NCI-H69 (cell line): ENCODE data around the gene SPOCK1.
"Not testable (repeated sequence)": the region's sequence is repeated elsewhere in the genome, so short reads cannot be mapped to it uniquely, and the experiment has no call there.

Source experiments
- DNase-seq: peaks from one replicate; lab custom pipeline; 2025; lab: John Stamatoyannopoulos, UW

The SPOCK1 gene

GRCh38 chr5:137024044-137024443, 475.1 kb downstream of the SPOCK1 start:
- DNase-seq = peak; percentile 76

GRCh38 chr5:137023371-137023770, 475.8 kb downstream of the SPOCK1 start:
- peak; percentile 77 for DNase-seq

GRCh38 chr5:137022725-137023124, 476.4 kb downstream of the SPOCK1 start:
- DNase-seq = peak; percentile 19

DNA sequence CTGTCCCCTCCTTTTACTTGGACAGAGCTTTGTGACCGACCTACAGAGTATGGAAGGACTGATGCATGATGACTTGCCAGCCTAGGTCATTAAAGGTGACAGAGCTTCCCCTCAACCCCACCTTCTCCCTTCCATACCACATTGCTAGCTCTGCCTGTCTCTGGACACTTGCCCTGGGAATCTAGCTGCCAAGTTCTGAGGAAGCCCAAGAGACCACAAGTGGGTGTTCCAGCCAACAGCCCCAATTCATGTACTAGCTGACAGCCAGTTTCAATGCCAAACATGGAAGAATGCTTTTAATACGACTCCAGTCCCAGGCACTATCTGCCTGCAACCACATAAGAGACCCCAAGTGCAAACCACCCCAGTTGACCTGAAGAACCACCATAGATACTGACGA, 477.1 kb downstream of the SPOCK1 start:
- peak; percentile 24 for DNase-seq

DNA sequence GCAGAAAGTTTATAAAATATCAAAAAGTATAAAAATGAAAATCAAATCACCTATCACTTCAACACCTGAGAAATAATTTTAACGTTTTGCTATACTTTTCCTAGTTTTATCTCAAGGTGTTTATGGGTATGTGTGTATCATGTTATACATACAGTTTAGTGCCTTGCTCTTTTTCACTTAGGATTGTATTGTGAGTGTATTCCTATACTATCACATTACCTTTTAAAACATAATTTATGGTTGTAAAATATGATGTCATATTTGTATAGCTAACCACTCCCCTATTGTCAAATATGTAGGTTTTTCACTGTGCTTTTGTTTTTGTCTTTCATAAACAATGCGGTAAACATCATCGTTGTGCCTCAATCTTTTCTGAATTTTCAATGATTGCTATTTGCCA, 479.9 kb downstream of the SPOCK1 start:
- DNase-seq = peak; percentile 77

GRCh38 chr5:137016783-137017324, 482.3 kb downstream of the SPOCK1 start:
- peak; percentile 74 for DNase-seq

- peak; percentile 34 for DNase-seq
These were observed 483.5 kb downstream of the SPOCK1 start for GRCh38 chr5:137015540-137016116.

- no peak for DNase-seq
These were observed 484.4 kb downstream of the SPOCK1 start for GRCh38 chr5:137014731-137015130.

DNA sequence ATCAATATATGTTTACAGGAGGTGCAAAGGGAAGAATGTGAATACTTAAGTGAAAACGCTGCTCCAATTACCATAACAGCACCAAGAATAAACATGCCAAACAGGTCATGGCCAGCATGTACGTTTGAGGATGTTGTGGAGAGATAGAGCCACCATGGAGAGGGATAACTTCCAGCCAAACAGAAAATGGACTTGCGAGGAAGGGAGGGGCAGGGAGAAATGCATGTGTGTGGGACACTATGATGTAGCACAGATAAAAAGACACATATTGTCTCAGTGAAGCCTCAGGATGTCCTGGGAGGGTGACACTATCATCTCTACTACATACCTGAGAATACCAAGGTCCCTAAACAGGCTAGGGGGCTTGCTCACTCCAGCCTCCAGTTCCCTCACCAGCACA, 488.9 kb downstream of the SPOCK1 start:
- no peak for DNase-seq

- no peak for DNase-seq
These were observed 494.8 kb downstream of the SPOCK1 start for GRCh38 chr5:137004279-137004678.

DNA sequence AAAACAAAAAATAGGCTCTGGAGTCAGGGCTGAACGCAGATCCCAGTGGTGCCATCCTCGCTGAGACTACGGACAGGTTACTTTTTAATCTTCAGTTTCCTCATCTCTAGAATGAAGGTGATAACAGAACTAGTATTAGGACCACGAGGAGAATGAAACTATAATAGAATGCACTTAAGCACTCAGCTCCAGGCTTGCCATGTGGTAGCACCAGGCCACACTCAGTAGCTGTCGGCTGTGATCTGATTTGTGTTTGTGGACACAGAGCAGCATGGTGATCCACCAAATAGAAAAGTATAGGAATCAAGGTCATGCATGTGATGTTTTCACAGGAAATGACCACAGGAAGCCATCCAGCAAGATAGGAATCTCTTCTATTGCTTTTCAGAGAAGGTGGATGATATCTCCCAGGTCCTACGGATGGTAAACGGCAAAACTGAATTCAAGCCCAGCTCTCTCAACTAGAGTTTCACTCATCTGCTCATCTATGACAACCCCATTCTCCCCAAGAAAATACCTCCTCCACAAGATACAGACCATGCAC, 498.0 kb downstream of the SPOCK1 start:
- no peak for DNase-seq

DNA sequence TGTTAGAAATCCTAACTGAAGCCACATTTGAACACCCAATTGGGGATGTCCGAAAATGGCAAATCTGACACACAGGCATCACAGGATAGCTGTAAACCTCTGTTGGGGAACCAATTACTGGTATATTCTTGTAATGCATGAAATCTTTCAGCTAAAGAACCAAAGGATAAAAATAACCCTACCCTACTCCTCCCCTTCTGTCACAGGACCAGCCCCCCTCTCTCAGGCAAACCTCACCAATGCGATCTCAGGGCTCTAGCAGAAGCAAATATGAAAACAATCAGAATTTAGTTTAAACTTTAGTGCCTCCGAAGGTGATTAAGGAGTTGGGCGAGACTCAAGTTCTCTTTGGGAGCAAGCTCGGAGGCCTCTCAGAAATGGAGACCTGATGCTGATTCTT, 499.3 kb downstream of the SPOCK1 start:
- no peak for DNase-seq

GRCh38 chr5:136998854-136999357, 500.2 kb downstream of the SPOCK1 start:
- DNase-seq = peak; percentile 94

- DNase-seq = no peak
These were observed 505.0 kb downstream of the SPOCK1 start for GRCh38 chr5:136994154-136994553.

DNA sequence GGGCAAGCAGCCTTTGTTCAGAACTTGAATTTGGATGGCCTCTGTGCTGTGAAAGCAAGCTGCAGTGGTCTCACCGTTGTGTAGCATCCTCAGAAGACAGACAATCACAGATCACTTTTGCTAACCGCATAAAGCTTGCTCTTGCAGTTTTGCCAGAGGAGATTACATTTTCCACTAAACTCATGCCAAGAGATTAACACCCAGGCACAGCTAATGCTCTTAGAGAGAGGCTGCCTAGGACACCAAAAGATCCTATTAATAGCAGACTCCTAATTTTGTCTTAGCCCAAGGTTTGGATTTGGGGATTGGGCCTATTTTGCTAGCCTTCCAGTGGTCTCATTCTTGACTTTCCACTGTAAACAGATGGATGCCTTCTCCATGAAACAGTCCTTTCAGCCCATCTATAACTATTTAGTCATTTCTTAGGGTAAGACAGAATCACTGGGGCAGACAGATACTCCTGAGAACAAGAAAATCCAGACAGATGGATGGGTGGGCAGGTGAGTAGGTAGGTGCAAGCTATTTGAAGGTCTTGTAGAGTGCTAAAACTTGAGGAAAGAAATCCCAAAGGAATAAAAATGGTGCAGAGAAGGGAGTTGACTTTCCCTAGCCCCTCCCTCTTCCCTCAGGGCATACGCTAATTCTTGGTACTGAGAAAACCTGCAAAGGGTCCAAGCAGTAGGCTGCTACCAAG, 506.2 kb downstream of the SPOCK1 start:
- DNase-seq = no peak

GRCh38 chr5:136985785-136986475, 513.2 kb downstream of the SPOCK1 start:
- no peak for DNase-seq

GRCh38 chr5:136984772-136985446, 514.2 kb downstream of the SPOCK1 start:
- DNase-seq = no peak

DNA sequence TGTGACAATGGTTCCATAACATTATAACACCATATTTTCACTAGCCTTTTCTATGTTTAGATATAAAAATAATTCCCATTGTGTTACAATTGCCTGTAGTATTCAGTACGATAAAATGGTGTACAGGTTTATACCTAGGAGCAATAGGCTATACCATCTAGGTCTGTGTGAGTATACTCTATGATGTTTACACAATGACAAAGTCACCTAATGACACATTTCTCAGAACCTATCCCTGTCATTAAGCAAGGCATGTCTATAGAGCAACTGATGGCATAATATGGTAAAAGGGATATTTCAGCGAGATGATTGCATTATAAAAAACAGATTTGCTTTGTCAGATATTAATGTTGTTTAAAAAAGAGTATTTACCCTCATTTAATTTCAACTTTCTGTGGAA, 517.2 kb downstream of the SPOCK1 start:
- no peak for DNase-seq

DNA sequence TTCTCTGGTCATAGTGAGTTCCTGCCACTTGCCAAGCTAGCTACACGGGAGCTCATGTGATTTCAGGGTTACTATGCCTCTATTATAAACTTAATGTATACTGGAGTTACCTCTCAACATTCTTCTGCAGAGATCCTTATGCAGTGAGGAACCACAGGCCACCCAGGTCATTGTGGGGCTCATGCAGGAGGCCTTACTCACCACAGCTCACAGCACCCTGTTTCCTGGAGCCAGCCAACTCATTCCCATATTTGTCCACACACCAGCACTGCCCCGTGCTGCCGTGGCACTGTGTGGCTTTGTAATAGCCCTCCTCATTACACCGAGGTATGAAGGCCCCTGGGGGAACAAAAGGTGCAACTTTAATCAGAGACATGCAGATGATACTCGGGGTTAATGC, 520.0 kb downstream of the SPOCK1 start:
- no peak for DNase-seq

GRCh38 chr5:136963504-136963903, 535.6 kb downstream of the SPOCK1 start:
- no peak for DNase-seq

DNA sequence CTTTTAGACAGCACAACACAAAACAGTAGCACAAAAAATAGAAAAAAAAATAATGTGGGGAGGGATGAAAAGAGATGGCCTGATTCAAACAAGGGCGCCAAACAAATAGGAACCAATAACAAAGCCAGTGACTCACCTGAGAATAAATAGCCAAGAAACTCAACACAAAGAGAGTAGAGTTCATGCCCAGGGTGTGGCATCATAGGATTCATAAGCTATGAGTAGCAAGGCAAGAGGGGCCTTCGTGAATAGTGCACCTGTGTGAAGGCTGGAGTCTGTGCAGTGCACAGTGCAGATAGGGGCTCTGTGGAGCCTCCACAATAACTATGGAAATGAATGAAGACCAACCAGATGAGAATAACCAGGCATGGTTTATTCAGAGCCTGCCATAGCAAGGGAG, 541.7 kb downstream of the SPOCK1 start:
- no peak for DNase-seq

DNA sequence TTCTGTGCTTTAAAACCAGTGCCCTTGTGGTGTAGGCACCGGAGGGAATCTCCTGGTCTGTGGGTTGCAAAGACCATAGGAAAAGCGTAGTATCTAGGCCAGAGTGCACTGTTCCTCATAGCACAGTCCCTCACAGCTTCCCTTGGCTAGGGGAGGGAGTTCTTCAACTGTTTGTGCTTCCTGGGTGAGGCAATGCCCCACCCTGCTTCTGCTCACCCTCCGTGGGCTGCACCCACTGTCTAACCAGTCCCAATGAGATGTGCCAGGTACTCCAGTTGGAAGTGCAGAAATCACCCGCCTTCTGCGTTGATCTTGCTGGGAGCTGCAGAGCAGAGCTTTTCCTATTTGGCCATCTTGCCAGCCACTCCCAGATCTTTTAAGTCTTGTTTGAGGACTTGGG, 545.0 kb downstream of the SPOCK1 start:
- DNase-seq = not testable (repeated sequence)
